Parathyroid adenoma (tissue), 2 donors: ENCODE measurements around the gene SENP5.

Experiments used
- H2AFZ ChIP-seq: fragments of 300-600 bp; sonication (generic); one replicate; pipeline ENCODE4 v1.7.0; 2017; ENCODE audit warnings: antibody characterized with exemption, mild to moderate bottlenecking
- H3K27ac ChIP-seq: fragments of 300-600 bp; sonication (generic); one replicate; pipeline ENCODE4 v1.7.0; 2017
- H3K27me3 ChIP-seq: fragments of 300-600 bp; sonication (generic); one replicate; pipeline ENCODE4 v1.7.0; 2017; ENCODE audit warnings: low read length; ENCODE audit not compliant: control insufficient read depth, insufficient read depth
- H3K36me3 ChIP-seq: fragments of 300-600 bp; sonication (generic); one replicate; pipeline ENCODE4 v1.7.0; 2017; ENCODE audit warnings: low read length; ENCODE audit not compliant: control insufficient read depth, insufficient read depth
- H3K4me1 ChIP-seq: fragments of 300-600 bp; sonication (generic); one replicate; pipeline ENCODE4 v1.7.0; 2017; ENCODE audit warnings: control low read depth
- H3K4me2 ChIP-seq: fragments of 300-600 bp; sonication (generic); one replicate; pipeline ENCODE4 v1.7.0; 2017; ENCODE audit warnings: low read length
- H3K4me3 ChIP-seq: fragments of 300-600 bp; sonication (generic); one replicate; pipeline ENCODE4 v1.7.0; 2017; ENCODE audit warnings: low read depth, low read length
- H3K79me2 ChIP-seq: fragments of 300-600 bp; sonication (generic); one replicate; pipeline ENCODE4 v1.7.0; 2017; ENCODE audit warnings: control low read depth
- H3K9ac ChIP-seq: fragments of 300-600 bp; sonication (generic); one replicate; pipeline ENCODE4 v1.7.0; 2017; ENCODE audit warnings: mild to moderate bottlenecking
- H3K9me3 ChIP-seq: fragments of 300-600 bp; sonication (generic); one replicate; pipeline ENCODE4 v1.7.0; 2017; ENCODE audit warnings: low read length; ENCODE audit not compliant: control insufficient read depth
- TF ChIP-seq, protein P1 (sequence below): fragments of 300-600 bp; sonication (generic); IDR thresholded peaks from one replicate; pipeline ENCODE4 v1.7.0; 2017; ENCODE audit warnings: antibody characterized with exemption, mild to moderate bottlenecking
- donor health status: primary hyperparathyroidism.

Gene SENP5

GRCh38 chr3:196914866-196915265 is 47.1 kb downstream of the SENP5 start:
- no peaks in the 10 kb centered on the region for H3K4me1 ChIP-seq
- no peak overlapping the region for H3K27ac ChIP-seq
- no peak overlapping the region for H2AFZ ChIP-seq
- H3K4me2 ChIP-seq, result no peak overlapping the region
- no peaks in the 10 kb centered on the region for H3K9me3 ChIP-seq
- no peak overlapping the region for H3K4me3 ChIP-seq
- no peaks in the 10 kb centered on the region for H3K27me3 ChIP-seq
- H3K9ac ChIP-seq, result no peak overlapping the region
- no peaks in the 10 kb centered on the region for H3K36me3 ChIP-seq
- H3K79me2 ChIP-seq, result peaks cover 2% of the 10 kb centered on the region
- TF ChIP-seq, protein P1, sequence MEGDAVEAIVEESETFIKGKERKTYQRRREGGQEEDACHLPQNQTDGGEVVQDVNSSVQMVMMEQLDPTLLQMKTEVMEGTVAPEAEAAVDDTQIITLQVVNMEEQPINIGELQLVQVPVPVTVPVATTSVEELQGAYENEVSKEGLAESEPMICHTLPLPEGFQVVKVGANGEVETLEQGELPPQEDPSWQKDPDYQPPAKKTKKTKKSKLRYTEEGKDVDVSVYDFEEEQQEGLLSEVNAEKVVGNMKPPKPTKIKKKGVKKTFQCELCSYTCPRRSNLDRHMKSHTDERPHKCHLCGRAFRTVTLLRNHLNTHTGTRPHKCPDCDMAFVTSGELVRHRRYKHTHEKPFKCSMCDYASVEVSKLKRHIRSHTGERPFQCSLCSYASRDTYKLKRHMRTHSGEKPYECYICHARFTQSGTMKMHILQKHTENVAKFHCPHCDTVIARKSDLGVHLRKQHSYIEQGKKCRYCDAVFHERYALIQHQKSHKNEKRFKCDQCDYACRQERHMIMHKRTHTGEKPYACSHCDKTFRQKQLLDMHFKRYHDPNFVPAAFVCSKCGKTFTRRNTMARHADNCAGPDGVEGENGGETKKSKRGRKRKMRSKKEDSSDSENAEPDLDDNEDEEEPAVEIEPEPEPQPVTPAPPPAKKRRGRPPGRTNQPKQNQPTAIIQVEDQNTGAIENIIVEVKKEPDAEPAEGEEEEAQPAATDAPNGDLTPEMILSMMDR, result no peak

DNA sequence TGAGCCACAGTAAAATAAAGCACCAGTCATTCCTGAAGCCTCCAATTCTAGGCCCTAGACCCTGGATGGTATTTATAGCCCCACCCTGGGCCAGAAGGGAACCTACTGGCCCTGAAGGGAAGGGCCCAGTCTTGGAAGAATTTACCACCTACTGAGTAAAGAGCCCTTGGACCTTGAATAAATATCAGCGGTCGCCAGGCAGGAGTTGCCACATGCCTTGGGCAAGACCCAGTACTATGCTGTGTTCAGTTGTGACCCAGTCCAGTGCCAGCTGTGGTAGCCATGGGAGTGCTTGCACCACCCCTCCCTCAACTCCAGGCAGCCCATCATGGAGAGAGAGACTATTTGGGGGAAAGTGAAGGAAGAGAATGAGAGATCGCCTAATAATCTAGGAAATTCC is 47.7 kb downstream of the SENP5 start:
- TF ChIP-seq, protein P1, result no peak
- Histone ChIP-seq H3K4me2 (no peak overlapping the region), H3K79me2 (peaks cover 2% of the 10 kb centered on the region)

GRCh38 chr3:196916221-196916620 is 48.5 kb downstream of the SENP5 start:
- H2AFZ ChIP-seq, result no peak overlapping the region
- TF ChIP-seq, protein P1, result no peak
- no peaks in the 10 kb centered on the region for H3K36me3 ChIP-seq
- no peak overlapping the region for H3K4me3 ChIP-seq
- H3K4me1 ChIP-seq, result no peaks in the 10 kb centered on the region
- H3K4me2 ChIP-seq, result no peak overlapping the region
- H3K27me3 ChIP-seq, result no peaks in the 10 kb centered on the region
- no peak overlapping the region for H3K9ac ChIP-seq
- peaks cover 2% of the 10 kb centered on the region for H3K79me2 ChIP-seq
- H3K9me3 ChIP-seq, result no peaks in the 10 kb centered on the region
- no peak overlapping the region for H3K27ac ChIP-seq

More for the DNA sequence above, 47.7 kb downstream of the SENP5 start:
- Histone ChIP-seq H3K27ac (no peak overlapping the region), H3K9me3 (no peaks in the 10 kb centered on the region), H3K4me3 (no peak overlapping the region), H3K9ac (no peak overlapping the region), H3K36me3 (no peaks in the 10 kb centered on the region), H3K27me3 (no peaks in the 10 kb centered on the region), H3K4me1 (no peaks in the 10 kb centered on the region), H2AFZ (no peak overlapping the region)

DNA sequence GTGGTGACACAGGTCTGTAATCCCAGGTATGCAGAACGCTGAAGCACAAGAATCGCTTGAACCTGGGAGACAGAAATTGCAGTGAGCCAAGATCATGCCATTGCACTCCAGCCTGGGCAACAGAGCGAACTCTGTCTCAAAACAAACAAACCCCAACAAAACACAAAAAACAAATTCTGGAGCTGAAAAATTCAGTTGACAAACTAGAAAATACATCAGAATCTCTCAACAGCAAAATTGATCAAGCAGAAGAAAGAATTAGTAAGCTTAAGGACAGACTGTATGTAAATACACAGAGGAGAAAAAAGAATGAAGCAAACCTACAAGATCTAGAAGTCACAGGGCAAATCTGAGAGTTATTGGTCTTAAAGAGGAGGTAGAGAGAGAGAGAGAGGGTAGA is 49.3 kb downstream of the SENP5 start:
- Histone ChIP-seq H3K36me3 (no peaks in the 10 kb centered on the region), H3K79me2 (peaks cover 2% of the 10 kb centered on the region), H3K4me2 (no peak overlapping the region), H3K4me3 (no peak overlapping the region), H3K27ac (no peak overlapping the region), H3K9me3 (no peaks in the 10 kb centered on the region), H3K9ac (no peak overlapping the region), H2AFZ (no peak overlapping the region), H3K4me1 (no peaks in the 10 kb centered on the region), H3K27me3 (no peaks in the 10 kb centered on the region)
- TF ChIP-seq, protein P1, result no peak

- Histone ChIP-seq H3K4me3 (no peak overlapping the region), H3K9me3 (no peaks in the 10 kb centered on the region), H3K9ac (no peak overlapping the region), H3K4me1 (no peaks in the 10 kb centered on the region), H3K36me3 (no peaks in the 10 kb centered on the region), H3K79me2 (peaks cover 4% of the 10 kb centered on the region), H3K4me2 (no peak overlapping the region), H3K27me3 (no peaks in the 10 kb centered on the region), H3K27ac (no peak overlapping the region), H2AFZ (no peak overlapping the region)
- TF ChIP-seq, protein P1, result no peak
Observed at GRCh38 chr3:196918968-196919367, 51.2 kb downstream of the SENP5 start.
